ENCODE data around the gene TSPAN6.

DNA sequence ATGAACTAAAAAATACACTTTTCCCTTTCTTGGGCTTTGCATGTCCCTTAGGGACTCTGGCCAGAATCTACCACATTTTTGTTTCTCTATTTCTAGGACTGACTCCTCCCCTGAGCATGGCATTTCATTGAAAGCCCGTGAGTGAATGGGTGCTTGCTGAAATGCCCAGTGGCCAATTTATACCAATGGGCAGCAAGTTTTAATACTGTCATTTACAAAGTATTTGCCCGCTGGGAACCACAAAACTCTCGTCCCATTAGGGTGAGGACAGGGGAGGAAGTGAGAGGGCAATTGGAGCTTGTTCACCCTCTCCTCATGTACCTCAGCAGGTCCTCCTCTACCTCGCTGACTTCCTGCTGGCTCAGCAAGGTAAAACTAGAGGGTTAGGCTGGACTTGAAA lies 8.5 kb upstream of the TSPAN6 start:
- TF ChIP-seq, protein P1, sequence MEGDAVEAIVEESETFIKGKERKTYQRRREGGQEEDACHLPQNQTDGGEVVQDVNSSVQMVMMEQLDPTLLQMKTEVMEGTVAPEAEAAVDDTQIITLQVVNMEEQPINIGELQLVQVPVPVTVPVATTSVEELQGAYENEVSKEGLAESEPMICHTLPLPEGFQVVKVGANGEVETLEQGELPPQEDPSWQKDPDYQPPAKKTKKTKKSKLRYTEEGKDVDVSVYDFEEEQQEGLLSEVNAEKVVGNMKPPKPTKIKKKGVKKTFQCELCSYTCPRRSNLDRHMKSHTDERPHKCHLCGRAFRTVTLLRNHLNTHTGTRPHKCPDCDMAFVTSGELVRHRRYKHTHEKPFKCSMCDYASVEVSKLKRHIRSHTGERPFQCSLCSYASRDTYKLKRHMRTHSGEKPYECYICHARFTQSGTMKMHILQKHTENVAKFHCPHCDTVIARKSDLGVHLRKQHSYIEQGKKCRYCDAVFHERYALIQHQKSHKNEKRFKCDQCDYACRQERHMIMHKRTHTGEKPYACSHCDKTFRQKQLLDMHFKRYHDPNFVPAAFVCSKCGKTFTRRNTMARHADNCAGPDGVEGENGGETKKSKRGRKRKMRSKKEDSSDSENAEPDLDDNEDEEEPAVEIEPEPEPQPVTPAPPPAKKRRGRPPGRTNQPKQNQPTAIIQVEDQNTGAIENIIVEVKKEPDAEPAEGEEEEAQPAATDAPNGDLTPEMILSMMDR (conservative IDR thresholded peaks at IDR 0.05 in 1 of 2, IDR thresholded peaks at IDR 0.05 in 1 of 2; ENCODE audit: low read depth in 1 of 2, low read length in 2 of 2): no peak
- TF ChIP-seq EZH2 (IDR thresholded peaks at IDR 0.05; ENCODE audit: low read length, missing control alignments): no peak
